Stomach (tissue), 4 donors: ENCODE measurements around the gene TET1.

Experiments
- CTCF ChIP-seq, 7 experiments: fragments of 450-650 bp in 4 of 7; fragments of 200-600 bp in 3 of 7; sonication (generic) in 3 of 7; IDR thresholded peaks; one replicate each; pipeline ENCODE4 v1.5.1; 2016 to 2019; ENCODE audit warnings: antibody characterized with exemption in 7 of 7, control low read depth in 2 of 7, mild to moderate bottlenecking in 1 of 7
- POLR2A ChIP-seq, 4 donors: fragments of 450-650 bp; IDR thresholded peaks; one replicate each; pipeline ENCODE4 v1.6.1; 2016; ENCODE audit warnings: antibody characterized with exemption in 4 of 4, control low read depth in 2 of 4, mild to moderate bottlenecking in 1 of 4, moderate library complexity in 1 of 4
- POLR2AphosphoS5 ChIP-seq, 3 donors: sonication (generic); formaldehyde crosslinking; IDR thresholded peaks; one replicate each; pipeline ENCODE4 v1.6.1; 2016; ENCODE audit warnings: antibody characterized with exemption in 3 of 3

DNA sequence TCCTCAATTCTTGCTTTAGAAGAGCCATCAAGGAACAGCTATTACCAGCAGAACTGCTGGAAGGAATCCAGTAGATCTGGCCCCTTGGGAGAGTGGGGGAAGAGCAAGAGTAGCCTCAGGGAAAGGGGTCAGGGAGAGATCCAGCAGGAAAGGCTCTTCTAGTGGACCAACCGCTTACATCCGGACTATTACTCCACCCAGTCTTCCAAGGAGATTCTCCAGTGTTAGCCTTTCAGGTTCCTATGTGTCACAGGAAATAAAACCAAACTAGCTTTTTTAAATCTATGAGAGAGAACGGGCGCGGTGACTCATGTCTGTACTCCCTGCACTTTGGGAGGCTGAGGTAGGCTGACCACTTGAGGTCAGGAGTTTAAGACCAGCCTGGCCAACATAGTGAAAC is 34.3 kb downstream of the TET1 start:
- TF ChIP-seq CTCF (IDR thresholded peaks at IDR 0.05) (no peak), POLR2AphosphoS5 (IDR thresholded peaks at IDR 0.05) (no peak), POLR2A (IDR thresholded peaks at IDR 0.05) (no peak)
